NCI-H1436 (cell line): Measurements from ENCODE around the gene RGL2.

Source experiments
- DNase-seq: peaks from one replicate; lab custom pipeline; 2025; lab: John Stamatoyannopoulos, UW

Gene RGL2

DNA sequence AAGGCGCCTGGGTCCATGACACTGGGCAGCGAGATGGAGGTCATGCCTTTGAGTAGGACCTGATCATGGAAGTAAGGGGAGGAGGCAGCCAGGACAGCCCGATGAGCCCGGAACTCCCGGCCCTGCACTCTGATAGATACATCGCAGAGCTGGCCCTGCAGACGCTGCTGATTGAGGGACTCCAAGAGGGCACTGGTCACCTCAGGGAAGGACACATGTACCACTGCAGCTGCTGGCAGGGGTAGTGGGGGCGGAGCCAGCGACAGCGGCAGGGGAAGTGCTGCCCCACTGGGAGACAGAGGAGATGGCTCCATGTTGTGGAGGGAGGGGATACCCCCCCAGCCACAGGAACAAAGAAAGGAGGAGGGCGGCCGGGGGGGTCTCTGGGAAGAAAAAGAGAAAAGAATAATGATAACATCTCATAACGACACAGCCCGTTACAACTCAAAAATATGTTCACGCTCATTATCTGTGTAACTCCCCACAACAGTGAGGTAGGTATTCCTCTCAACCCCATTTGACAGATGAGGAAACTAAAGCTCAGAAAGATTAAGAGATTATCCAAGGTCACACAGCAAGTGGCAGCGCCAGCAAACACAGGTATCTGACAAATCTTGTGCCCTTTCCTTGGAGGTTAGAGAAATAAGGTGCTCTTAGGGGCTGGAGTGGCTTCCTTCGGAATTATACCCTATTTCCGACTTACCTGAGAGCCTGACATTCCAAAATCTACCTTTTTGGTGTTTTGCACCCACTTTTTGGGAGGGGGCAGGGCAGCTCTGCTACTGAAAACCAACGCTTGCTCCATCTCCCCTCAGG lies 18.1 kb upstream of the RGL2 start:
- DNase-seq, result no peak

GRCh38 chr6:33315793-33316602 lies 17.3 kb upstream of the RGL2 start:
- DNase-seq, result no peak

DNA sequence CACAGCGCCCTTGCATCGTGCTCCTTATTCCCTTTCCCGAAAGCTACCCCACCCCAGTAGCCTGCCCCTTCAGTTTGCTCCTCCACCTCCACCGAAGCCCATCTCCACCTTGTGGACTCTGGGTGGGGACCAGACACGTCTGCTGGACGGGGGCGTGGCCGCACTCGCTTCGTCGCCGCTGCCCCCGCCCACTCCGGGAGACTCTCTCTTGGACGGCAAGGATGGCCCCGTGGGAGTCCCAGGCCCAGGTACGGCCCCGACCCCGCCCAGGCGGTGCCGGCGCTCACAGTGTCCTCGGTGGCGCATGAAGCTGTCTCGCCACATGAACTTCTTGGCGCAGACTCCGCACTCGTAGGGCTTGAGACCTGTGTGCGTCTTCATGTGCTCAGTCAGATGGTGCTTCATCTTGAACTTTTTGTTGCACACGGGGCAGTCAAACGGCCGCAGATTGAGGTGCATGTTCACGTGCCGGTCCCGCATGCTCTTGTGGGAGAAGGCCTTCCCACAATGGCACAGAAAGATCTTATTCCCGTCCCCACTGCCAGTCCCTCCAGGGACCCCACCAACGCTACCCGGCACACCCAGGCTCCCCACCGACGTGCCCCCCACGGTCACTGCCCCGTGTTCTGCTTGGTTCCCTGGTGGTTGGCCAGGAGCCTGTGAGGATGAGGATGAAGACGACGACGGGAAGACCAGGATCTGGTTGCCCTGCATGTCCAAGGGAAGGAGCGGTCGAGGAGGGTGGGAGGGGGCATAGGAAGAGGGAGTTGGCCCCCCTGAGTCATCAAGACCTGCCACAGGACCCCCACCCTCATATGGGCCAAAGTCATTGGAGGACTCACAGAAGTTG lies 16.4 kb upstream of the RGL2 start:
- DNase-seq, result peak; percentile 50

GRCh38 chr6:33314515-33314942 lies 15.8 kb upstream of the RGL2 start:
- peak; percentile 33 for DNase-seq

DNA sequence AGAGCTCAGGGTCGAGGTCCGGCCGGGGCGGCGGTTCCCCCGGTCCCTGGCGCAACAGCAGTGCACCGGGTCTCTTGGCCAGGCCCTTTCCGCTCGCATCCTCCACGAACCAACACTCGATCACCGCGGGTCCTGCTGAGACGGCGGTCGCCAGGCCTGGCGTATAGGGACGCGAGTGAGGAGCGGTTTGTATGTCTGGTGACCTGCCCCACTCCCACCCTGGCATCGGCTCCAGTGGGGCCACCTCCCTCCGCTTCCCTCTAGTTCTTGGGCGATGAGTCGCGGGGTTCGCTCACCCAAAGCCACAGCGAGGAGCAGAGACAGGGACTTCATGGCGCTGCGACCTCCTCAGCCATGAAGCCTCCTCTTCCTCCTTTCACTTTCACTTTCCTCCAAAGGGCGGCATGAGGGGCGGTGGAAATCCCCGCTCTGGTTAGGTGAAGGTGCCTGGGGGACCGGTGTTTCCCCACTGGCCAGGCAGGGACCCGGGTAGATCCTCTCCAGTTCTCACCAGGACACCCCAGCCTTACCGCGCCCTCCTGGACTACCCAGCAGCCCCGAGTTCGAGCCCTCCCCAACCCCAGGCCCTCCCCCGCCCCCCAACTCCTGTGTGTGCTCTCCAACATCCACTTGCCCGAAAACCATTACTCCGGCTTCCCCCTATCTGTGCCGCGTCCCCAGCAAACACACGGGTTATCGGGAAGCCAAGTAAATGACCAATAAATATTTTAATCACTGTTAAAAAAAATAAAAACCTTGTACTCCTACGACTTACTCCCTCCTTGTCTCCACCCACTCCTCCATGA lies 15.2 kb upstream of the RGL2 start, which contains the start of gene TAPBP:
TSS of gene TAPBP (minus strand) at position 370 of the 806 bp plus-strand sequence. CDS start at position 333, 37 bp downstream.
- DNase-seq, result peak; percentile 21

DNA sequence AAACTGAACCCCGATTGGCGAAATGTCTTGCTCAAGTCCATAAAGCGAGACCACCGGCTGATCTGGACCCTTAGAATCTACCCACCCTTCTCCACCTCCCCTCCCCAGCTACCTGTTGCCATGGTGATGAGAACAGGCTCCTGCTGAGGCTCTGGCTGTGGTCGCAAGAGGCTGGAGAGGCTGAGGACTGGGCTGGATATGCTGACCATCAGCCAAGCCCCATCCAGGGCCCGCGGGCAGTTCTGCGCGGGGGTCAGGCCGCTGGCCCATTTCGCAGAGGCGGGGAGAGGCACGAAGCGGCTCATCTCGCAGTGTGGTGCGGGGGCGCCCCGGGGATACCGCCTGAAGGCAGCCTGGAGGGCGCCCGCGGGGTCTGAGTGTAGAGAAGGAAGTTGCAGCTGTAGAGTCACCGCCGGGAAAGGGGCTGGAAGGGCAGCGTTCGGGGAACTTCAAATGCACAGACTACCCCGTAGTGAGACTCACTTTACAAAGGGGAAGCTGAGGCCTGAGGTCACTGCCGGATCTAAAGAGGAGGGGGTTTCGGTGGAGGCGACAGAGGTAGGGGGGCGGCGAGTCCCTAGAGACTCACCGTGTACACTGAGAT lies 14.5 kb upstream of the RGL2 start:
- DNase-seq, result peak; percentile 35

- DNase-seq, result peak; percentile 83
Measured at GRCh38 chr6:33312361-33313104, 13.8 kb upstream of the RGL2 start.

DNA sequence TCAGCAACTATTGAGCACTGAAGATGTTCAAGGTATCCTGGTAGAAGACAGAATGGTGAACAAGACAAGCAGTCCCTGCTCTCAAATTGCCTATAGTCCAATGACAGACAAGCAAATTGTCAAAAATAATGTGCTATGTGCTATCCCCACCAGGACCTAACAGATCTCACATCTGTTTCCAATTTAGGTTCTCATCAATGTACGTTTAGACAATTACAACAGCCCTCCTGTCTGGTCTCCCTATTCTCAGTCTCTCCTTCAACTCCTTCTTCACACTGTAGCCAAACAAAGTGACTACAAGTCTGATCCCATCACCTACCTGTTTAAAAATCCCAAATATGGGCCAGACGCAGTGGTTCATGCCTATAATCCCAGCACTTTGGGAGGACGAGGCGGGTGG lies 7.6 kb upstream of the RGL2 start:
- no peak for DNase-seq

- DNase-seq, result no peak
Measured at GRCh38 chr6:33305052-33305451, 6.3 kb upstream of the RGL2 start.

GRCh38 chr6:33304216-33304615 lies 5.5 kb upstream of the RGL2 start:
- DNase-seq, result no peak

DNA sequence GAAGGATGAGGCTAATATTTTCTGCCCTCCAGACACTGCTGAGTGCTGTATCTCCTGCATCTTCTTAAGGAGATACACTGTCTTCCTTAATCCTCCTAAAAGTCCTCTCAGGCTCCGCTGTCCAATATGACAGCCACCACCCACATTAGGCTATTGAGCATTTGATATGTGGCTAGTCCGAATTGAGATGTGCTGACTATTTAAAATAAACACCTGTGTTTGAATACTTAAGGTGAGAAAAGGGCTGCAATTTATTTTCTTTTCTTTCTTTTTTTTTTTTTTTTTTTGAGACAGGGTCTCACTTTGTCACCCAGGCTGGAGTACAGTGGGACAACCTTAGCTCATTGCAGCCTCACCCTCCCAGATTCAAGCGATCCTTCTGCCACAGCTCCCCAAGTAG lies 3.1 kb upstream of the RGL2 start:
- DNase-seq, result no peak

GRCh38 chr6:33299237-33299944 lies 649 bp upstream of the RGL2 start:
- peak; percentile 87 for DNase-seq

DNA sequence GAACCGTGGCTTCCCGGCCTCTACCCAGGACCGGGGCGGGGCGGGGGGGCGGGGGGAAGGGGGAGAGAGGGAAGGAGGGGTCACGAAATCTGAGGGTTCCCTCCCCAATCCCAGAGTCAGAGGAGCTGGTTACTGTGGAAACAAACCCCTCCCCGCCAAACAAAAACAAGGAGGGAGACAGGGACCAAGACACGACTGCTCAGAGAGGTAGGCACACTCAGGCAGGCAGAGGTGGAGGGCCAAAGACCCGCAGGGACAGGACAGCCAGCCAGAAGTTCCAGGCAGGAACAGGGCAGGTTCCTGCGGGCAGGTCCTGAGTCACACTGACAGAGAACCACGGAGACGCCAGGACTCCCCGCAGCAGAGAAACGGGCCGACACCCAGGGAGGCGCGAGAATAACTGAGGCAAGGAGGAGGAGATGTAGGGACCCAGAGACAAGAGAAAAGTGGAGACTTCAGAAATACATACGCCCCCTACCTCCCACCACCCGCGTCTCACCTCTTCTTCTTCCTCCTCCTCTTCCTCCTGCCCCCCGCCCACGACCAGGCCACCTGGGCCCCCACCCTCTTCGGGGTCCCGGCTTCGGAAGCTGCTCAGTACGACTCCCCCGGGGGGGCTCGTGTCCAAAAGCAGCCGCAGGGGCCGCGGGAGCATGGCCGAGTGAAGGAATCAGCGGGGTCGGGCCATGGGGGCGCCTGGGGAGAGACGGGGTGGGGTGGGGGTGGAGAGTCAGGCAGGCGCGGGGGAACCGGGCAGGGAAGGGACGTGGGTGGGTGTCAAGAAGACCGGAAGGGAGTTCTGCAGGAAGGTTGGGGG lies 578 bp downstream of the RGL2 start:
- peak; percentile 8 for DNase-seq

DNA sequence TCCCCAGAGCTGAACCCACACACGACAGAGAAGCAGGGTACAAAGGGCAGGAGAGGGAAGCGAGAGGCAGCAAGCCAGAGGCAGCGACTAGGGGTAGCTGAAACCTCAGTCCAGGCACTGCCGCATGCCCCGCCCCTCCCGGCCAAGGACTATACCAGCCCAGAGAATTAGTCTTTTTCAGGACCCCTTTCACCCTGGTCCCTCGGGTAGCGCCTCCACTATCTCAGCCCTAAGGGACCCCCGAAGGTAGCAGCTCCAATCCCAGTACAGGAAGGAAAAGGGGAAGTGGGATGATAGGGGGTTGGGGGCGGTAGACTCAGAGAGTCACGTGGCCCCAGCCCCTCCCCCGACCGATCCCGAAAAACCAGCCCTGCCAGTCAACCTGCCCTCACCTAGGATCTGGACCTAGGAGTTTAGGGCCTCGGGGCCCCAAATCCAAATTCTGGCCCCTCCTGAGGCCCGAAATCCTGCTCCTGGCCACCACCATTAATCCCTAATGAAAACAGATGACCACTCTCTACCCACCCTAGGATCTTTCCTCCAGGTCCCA lies 1.3 kb downstream of the RGL2 start:
- no peak for DNase-seq

DNA sequence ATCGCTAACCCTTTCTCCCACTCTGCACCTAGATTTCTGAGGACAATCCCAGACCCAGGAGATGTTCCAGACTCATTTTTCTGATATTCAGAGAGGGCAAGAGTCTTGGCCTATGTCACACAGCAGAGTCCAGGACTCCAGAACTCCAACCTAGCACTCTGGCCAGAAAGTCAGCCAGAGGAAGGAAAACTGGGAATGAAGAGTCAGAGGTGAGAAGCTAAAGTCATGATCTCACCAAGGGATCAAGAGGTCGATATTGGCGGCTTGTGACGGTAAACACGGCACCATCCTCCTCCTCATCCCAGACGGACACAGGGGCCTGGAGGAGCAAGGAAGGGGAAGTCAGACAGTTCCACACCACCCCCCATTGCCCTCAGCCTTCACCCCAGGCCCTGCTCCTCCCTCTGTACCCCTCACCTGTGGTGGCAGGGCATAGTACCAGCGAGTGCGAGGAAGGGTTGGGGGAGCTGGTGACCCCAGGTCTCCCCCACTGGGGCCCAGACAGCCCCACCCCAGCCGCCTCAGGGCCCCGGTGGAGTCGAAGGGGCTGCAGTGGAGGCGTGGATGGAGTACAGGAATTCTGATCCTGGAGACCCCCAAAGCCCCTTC lies 1.8 kb downstream of the RGL2 start:
- DNase-seq, result no peak

DNA sequence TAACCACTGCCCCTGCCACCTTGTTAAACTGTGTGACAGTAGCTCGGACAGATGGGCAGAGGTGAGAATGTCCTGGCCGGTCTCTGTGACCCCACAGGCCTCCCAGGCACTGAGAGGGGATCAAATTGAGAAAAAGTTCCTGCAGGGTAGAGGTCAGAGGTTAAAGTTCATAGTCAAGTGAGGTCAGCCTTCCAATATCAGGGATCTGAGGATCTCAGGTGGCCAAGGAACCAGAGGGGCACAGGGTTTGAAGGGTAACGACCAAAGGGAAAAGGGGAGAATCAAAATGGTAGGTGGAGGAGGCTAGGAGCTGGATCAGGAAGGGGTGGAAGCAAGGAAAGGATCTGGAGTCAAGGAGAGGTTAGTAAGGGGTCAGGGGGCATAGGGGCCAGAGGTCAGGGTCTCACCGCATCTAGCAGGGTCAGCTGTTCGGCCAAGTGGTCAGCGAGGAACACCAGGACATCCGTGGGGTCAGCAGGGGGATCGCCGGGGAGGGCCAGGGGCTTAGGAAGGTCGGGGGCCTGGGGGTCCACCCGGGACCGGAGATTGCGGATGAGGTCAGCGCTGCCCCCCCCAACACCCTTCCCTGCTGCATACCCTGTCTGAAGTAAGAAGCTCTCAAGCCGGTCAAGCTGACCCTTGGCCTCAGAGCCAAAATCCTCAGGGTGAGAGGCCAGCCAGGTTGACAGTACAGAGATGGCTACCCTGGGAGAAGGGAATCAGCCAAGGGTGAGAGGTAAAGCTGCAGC lies 2.9 kb downstream of the RGL2 start:
- DNase-seq, result no peak
